A549 (cell line): ENCODE data around the gene PLOD3. TPM values are rescaled to one million over a fixed set of nuclear protein-coding genes. Genes with fewer than 3 reads are reported as not detected.

Experiments used
- ATAC-seq, 2 experiments: fragments of 200-7000 bp in 1 of 2; fragments of >200 bp in 1 of 2; cut with Nextera tagmentation in 1 of 2; cut with Tn5 transposase in 1 of 2; 3 replicates each; pipeline versions ENCODE4 v1.8.0 to v1.9.1; 2018 to 2020; ENCODE audit warnings: mild to moderate bottlenecking in 1 of 2, moderate library complexity in 1 of 2
- CTCF ChIA-PET: fragments of 300-600 bp; sonication (Branson Sonifier 250); formaldehyde crosslinking; extraction: SDS; loops from one replicate; lab custom pipeline; 2021; ENCODE audit warnings: antibody characterized with exemption, inconsistent platforms; lab: Yijun Ruan, JAX
- POLR2A ChIA-PET: fragments of 350-600 bp; formaldehyde crosslinking; extraction: SDS; loops from one replicate; lab custom pipeline; 2021; ENCODE audit warnings: antibody characterized with exemption, inconsistent platforms; lab: Yijun Ruan, JAX
- DNase-seq, 2 experiments: peaks; one replicate each; pipeline versions ENCODE4 v3.0.0 to v3.0.0-alpha.2; 2011 to 2016; ENCODE audit warnings: low read depth in 1 of 2, low spot score in 1 of 2
- FAIRE-seq: peaks from 2 replicates; lab custom pipeline; 2011; peaks lifted over from hg19 to GRCh38; lab: Jason Lieb, UNC
- H3K27ac ChIP-seq, 2 experiments: fragments of >200 bp; sonication (Bioruptor Twin); formaldehyde crosslinking; 3 replicates each; pipeline ENCODE4 v1.5.1; 2016 to 2017
- H3K4me1 ChIP-seq: fragments of >200 bp; sonication (Bioruptor Twin); formaldehyde crosslinking; 3 replicates; pipeline ENCODE4 v1.6.1; 2016
- H3K4me2 ChIP-seq: fragments of >200 bp; sonication (Bioruptor Twin); formaldehyde crosslinking; 3 replicates; pipeline ENCODE4 v1.6.1; 2016
- H3K4me3 ChIP-seq: fragments of >200 bp; sonication (Bioruptor Twin); formaldehyde crosslinking; 3 replicates; pipeline ENCODE4 v1.5.1; 2016
- H3K9me3 ChIP-seq: fragments of >200 bp; sonication (Bioruptor Twin); formaldehyde crosslinking; 3 replicates; pipeline ENCODE4 v1.6.1; 2016
- CEBPB ChIP-seq, 2 experiments: fragments of >200 bp in 1 of 2; sonication (Bioruptor Twin) in 1 of 2; formaldehyde crosslinking in 1 of 2; IDR thresholded peaks; 2 replicates each; pipeline ENCODE4 v1.6.1; 2012 to 2016
- CHD2 ChIP-seq: fragments of 150-350 bp; IDR thresholded peaks from 2 replicates; pipeline ENCODE4 v1.6.1; 2014; ENCODE audit warnings: low read length; ENCODE audit not compliant: partially characterized antibody
- EHF ChIP-seq: fragments of 250-450 bp; sonication (Bioruptor Pico); IDR thresholded peaks from 2 replicates; pipeline ENCODE4 v1.5.0; 2020; ENCODE audit warnings: mild to moderate bottlenecking
- EHMT2 ChIP-seq: fragments of 200-600 bp; sonication (generic); IDR thresholded peaks from 2 replicates; pipeline ENCODE4 v1.6.1; 2016; ENCODE audit warnings: antibody characterized with exemption, low read depth, mild to moderate bottlenecking, moderate library complexity
- ESRRA ChIP-seq: fragments of 150-350 bp; IDR thresholded peaks from 2 replicates; pipeline ENCODE4 v1.6.1; 2014; ENCODE audit warnings: mild to moderate bottlenecking, low read length, borderline replicate concordance
- FOSB ChIP-seq: fragments of 250-450 bp; sonication (Bioruptor Pico); IDR thresholded peaks from 2 replicates; pipeline ENCODE4 v1.5.0; 2020; ENCODE audit warnings: mild to moderate bottlenecking, moderate library complexity
- FOXS1 ChIP-seq: fragments of 250-450 bp; sonication (Bioruptor Pico); IDR thresholded peaks from 2 replicates; pipeline ENCODE4 v1.5.0; 2020; ENCODE audit warnings: mild to moderate bottlenecking, moderate library complexity
- GATA3 ChIP-seq: IDR thresholded peaks from 2 replicates; pipeline ENCODE4 v1.6.1; 2012; ENCODE audit warnings: borderline replicate concordance
- HDAC2 ChIP-seq: fragments of 200-600 bp; sonication (generic); IDR thresholded peaks from 2 replicates; pipeline ENCODE4 v1.6.1; 2016
- HEYL ChIP-seq: fragments of 250-450 bp; sonication (Bioruptor Pico); IDR thresholded peaks from 2 replicates; pipeline ENCODE4 v1.8.0; 2021; ENCODE audit warnings: mild to moderate bottlenecking, moderate library complexity
- KDM1A ChIP-seq: fragments of 200-600 bp; sonication (generic); IDR thresholded peaks from 2 replicates; pipeline ENCODE4 v1.6.1; 2016; ENCODE audit warnings: low read depth, mild to moderate bottlenecking
- MYC ChIP-seq: IDR thresholded peaks from 2 replicates; pipeline ENCODE4 v1.6.1; 2012; ENCODE audit warnings: mild to moderate bottlenecking, inconsistent platforms, low read length, improper control_type of control experiment, borderline replicate concordance
- NR3C1 ChIP-seq: fragments of >200 bp; sonication (Bioruptor Twin); formaldehyde crosslinking; IDR thresholded peaks from 3 replicates; pipeline ENCODE4 v1.6.1; 2017
- RARB ChIP-seq: fragments of 250-450 bp; sonication (Bioruptor Pico); IDR thresholded peaks from 2 replicates; pipeline ENCODE4 v1.8.0; 2021; ENCODE audit warnings: mild to moderate bottlenecking, moderate library complexity
- RFX5 ChIP-seq: fragments of 450-650 bp; IDR thresholded peaks from 2 replicates; pipeline ENCODE4 v1.7.1; 2014; ENCODE audit warnings: antibody characterized with exemption, mild to moderate bottlenecking, moderate library complexity
- RNF2 ChIP-seq: fragments of 200-600 bp; sonication (generic); IDR thresholded peaks from 2 replicates; pipeline ENCODE4 v1.6.1; 2016; ENCODE audit warnings: low read depth, mild to moderate bottlenecking, antibody characterized with exemption, moderate library complexity, borderline replicate concordance
- ZC3H11A ChIP-seq: fragments of 450-650 bp; IDR thresholded peaks from 2 replicates; pipeline ENCODE4 v1.6.1; 2014; ENCODE audit warnings: antibody characterized with exemption, mild to moderate bottlenecking
- WGBS: methylation state at CpG from one replicate; pipeline ENCODE4 v1.1.6; 2017; ENCODE audit errors: missing lambda C conversion rate; 5-methylcytosine and 5-hydroxymethylcytosine counted together
- polyA plus RNA-seq, 4 experiments: library from polyadenylated mRNA; depleted of rRNA in 3 of 4; stranded (reverse); fragments of >200 nt; fragmentation: RNase III in 1 of 4; extraction: RNeasy Plus Mini Kit Qiagen cat#74134 plus additional on column Dnase treatment in 1 of 4; gene quantifications; 2 replicates in 3 of 4; 3 replicates in 1 of 4; pipeline ENCODE4 v1.2.3, GENCODE V29; 2011 to 2017
- TF ChIP-seq, protein P1 (sequence below): fragments of >200 bp; sonication (Bioruptor Twin); formaldehyde crosslinking; IDR thresholded peaks from 3 replicates; pipeline ENCODE4 v1.6.1; 2016
- TF ChIP-seq, protein P2 (sequence below): fragments of 200-600 bp; sonication (generic); IDR thresholded peaks from 2 replicates; pipeline ENCODE4 v1.6.1; 2016; ENCODE audit warnings: antibody characterized with exemption, mild to moderate bottlenecking, moderate library complexity
- TF ChIP-seq, protein P3 (sequence below): fragments of 150-350 bp; IDR thresholded peaks from 2 replicates; pipeline ENCODE4 v1.6.1; 2014; ENCODE audit warnings: low read depth, mild to moderate bottlenecking, low read length
- TF ChIP-seq, protein P4 (sequence below): fragments of >200 bp; sonication (Bioruptor Twin); formaldehyde crosslinking; IDR thresholded peaks from 2 replicates; pipeline ENCODE4 v1.6.1; 2016
- TF ChIP-seq, protein P5 (sequence below): fragments of 450-650 bp; IDR thresholded peaks from 2 replicates; pipeline ENCODE4 v1.6.1; 2014; ENCODE audit warnings: antibody characterized with exemption

The PLOD3 gene
- polyA plus RNA-seq, 2 of the 4 experiments (the other 2 are of a cell fraction) = 26.0 to 48.7 TPM

DNA sequence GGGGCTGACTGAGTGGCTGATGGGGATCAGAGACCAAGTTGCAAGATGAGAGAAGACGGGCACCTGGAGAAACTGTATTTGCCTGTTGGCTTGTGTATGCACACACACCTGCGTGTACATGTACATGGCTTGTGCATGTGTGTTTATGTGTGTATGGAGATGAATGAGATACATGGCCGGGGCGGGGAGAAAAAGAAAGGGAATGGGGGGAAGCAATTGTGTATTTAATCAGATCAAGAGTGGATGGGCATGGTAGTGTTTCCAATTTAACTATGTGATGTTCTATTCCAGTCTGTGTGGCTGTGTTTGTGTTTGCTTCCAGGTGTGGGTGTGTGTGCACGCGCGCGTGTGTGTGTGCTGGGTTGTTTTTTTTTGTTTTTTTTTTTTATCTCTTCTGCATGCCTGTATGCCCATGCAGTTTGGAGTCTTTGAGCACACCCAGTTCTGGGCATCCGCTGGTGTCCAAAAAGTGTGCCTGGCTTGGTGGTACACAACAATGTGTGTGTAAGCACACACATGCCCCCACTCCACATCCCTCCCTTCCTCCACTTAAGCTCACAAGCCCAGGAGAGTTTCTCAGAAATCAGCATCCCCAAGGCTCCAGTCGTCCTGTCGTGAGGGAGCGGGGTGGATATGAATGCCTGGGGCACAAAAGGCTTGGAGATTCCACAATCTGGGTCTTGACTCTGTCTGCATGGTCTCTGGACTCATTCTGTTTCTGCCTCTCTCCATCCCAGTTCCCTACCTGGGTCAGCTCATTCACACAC lies 49.6 kb downstream of the PLOD3 start (continued):
- TF ChIP-seq, protein P1, sequence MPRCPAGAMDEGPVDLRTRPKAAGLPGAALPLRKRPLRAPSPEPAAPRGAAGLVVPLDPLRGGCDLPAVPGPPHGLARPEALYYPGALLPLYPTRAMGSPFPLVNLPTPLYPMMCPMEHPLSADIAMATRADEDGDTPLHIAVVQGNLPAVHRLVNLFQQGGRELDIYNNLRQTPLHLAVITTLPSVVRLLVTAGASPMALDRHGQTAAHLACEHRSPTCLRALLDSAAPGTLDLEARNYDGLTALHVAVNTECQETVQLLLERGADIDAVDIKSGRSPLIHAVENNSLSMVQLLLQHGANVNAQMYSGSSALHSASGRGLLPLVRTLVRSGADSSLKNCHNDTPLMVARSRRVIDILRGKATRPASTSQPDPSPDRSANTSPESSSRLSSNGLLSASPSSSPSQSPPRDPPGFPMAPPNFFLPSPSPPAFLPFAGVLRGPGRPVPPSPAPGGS = no peak

DNA sequence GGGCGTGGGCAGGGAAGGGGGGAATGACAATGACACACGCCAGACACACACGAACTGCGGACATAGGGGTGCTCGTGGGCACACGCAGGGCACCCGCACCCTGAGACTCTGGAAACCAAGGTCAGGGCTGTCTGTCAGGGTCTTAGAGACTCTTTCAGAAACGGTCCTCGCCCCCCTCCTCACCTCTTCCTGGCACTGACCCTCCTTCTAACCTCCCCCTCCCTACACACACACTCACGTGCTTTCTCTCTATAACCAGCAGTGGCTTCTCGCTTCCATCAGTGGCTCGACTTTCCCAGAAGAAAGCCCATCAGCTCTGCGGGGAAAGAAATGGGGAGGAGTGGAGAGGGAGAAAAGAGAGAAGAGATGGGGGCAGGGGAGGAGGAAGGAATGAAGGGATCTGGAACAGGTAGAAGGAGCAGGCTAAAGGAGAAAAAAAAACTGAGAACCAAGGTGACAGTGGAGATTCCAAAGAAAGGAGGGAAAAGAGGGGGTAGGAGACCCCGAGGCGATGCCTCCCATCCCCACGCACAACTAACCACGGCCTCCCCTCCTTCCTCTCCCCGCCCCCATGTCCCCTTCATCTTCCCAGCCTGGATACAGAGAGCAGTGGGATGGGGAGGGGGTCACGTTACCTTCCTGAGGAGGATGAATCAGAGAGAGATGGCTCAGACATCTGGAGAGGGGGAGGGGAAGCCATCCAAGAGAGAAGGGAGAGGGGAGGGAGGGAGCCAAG lies 50.3 kb downstream of the PLOD3 start:
- CTCF ChIA-PET = interaction anchor here (2.3 to 2.8 kb wide), 3 partner anchors 23 to 72 kb away, joined by 9 to 17 read pairs (median 13); no protein-coding TSS in a partner anchor
- no peak for DNase-seq
- peak overlapping the region; percentile 98 for H3K4me2 ChIP-seq
- H3K4me3 ChIP-seq = peak overlapping the region; percentile 24; the same call in 2 of the 3 replicates
- H3K9me3 ChIP-seq = no peaks in the 10 kb centered on the region
- no peak for ATAC-seq
- WGBS = 3% methylated on average over 18 of the region's 19 CpGs
- peaks cover 84% of the 10 kb centered on the region for H3K4me1 ChIP-seq
- TF ChIP-seq, protein P2, sequence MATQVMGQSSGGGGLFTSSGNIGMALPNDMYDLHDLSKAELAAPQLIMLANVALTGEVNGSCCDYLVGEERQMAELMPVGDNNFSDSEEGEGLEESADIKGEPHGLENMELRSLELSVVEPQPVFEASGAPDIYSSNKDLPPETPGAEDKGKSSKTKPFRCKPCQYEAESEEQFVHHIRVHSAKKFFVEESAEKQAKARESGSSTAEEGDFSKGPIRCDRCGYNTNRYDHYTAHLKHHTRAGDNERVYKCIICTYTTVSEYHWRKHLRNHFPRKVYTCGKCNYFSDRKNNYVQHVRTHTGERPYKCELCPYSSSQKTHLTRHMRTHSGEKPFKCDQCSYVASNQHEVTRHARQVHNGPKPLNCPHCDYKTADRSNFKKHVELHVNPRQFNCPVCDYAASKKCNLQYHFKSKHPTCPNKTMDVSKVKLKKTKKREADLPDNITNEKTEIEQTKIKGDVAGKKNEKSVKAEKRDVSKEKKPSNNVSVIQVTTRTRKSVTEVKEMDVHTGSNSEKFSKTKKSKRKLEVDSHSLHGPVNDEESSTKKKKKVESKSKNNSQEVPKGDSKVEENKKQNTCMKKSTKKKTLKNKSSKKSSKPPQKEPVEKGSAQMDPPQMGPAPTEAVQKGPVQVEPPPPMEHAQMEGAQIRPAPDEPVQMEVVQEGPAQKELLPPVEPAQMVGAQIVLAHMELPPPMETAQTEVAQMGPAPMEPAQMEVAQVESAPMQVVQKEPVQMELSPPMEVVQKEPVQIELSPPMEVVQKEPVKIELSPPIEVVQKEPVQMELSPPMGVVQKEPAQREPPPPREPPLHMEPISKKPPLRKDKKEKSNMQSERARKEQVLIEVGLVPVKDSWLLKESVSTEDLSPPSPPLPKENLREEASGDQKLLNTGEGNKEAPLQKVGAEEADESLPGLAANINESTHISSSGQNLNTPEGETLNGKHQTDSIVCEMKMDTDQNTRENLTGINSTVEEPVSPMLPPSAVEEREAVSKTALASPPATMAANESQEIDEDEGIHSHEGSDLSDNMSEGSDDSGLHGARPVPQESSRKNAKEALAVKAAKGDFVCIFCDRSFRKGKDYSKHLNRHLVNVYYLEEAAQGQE = no peak
- TF ChIP-seq FOSB (CRISPR knock-in tag) = no peak
- TF ChIP-seq RNF2 = no peak
- TF ChIP-seq RFX5 = no peak
- TF ChIP-seq, protein P3, sequence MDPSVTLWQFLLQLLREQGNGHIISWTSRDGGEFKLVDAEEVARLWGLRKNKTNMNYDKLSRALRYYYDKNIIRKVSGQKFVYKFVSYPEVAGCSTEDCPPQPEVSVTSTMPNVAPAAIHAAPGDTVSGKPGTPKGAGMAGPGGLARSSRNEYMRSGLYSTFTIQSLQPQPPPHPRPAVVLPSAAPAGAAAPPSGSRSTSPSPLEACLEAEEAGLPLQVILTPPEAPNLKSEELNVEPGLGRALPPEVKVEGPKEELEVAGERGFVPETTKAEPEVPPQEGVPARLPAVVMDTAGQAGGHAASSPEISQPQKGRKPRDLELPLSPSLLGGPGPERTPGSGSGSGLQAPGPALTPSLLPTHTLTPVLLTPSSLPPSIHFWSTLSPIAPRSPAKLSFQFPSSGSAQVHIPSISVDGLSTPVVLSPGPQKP = no peak
- TF ChIP-seq FOXS1 (CRISPR knock-in tag) = no peak
- no peak for TF ChIP-seq ZC3H11A
- TF ChIP-seq ESRRA = no peak
- POLR2A ChIA-PET = no interaction called here
- no peak for FAIRE-seq
- peak overlapping the region in 1 of 2 experiments; percentile 66; a peak in 2 of 6 replicates for H3K27ac ChIP-seq

DNA sequence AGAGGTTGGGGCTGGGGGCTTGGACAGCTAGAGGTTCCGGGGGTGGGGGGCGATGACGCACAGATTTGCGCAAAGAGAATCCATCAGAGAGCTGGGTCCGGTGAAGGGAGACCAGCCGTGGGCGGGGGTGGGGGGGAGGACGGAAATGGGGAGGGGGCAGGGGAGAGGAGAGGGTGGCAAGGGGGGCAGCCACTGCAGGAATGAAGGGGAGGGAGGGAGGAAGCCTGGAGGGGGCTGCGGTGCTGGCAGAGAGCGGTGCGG lies 50.8 kb downstream of the PLOD3 start:
- H3K9me3 ChIP-seq = no peaks in the 10 kb centered on the region
- CTCF ChIA-PET = interaction anchor here (1.3 to 2.8 kb wide), 2 partner anchors 26 to 340 kb away, joined by 3 to 17 read pairs; partner anchors contain the start of gene EPHB4
- 0% methylated on average over 3 of the region's 11 CpGs for WGBS
- TF ChIP-seq KDM1A (no peak), MYC (no peak), HDAC2 (no peak), CEBPB (IDR thresholded peaks at IDR 0.05) (no peak), EHF (no peak), RARB (CRISPR knock-in tag) (no peak), EHMT2 (no peak), NR3C1 (no peak), GATA3 (no peak), HEYL (CRISPR knock-in tag) (no peak), CHD2 (no peak)
- TF ChIP-seq, protein P4, sequence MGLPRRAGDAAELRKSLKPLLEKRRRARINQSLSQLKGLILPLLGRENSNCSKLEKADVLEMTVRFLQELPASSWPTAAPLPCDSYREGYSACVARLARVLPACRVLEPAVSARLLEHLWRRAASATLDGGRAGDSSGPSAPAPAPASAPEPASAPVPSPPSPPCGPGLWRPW = no peak
- TF ChIP-seq, protein P3 = no peak
- TF ChIP-seq, protein P5, sequence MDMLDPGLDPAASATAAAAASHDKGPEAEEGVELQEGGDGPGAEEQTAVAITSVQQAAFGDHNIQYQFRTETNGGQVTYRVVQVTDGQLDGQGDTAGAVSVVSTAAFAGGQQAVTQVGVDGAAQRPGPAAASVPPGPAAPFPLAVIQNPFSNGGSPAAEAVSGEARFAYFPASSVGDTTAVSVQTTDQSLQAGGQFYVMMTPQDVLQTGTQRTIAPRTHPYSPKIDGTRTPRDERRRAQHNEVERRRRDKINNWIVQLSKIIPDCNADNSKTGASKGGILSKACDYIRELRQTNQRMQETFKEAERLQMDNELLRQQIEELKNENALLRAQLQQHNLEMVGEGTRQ = no peak
- TF ChIP-seq, all 56 proteins: peak for 0
- H3K4me3 ChIP-seq = peak overlapping the region; percentile 41; the same call in 2 of the 3 replicates
- ATAC-seq (no peak), DNase-seq (no peak), FAIRE-seq (no peak)
- H3K4me1 ChIP-seq = peaks cover 85% of the 10 kb centered on the region
- H3K4me2 ChIP-seq = peak overlapping the region; percentile 98
- POLR2A ChIA-PET = no interaction called here
- peak overlapping the region in 1 of 2 experiments; percentile 66; a peak in 3 of 6 replicates for H3K27ac ChIP-seq
